NK-92 treated with Interleukin-12 subunit alpha and Interleukin-12 subunit beta, amount 100 ng/mL, for 24 hours (cell line): Measurements from ENCODE around the gene JAKMIP2.
A peak's percentile ranks its signal among the peaks of the same experiment; 100 is the strongest.

Experiments
- DNase-seq: peaks from one replicate; lab custom pipeline; 2025; lab: John Stamatoyannopoulos, UW

Gene JAKMIP2

GRCh38 chr5:147694772-147695171 lies 87.8 kb downstream of the JAKMIP2 start:
- DNase-seq = no peak

DNA sequence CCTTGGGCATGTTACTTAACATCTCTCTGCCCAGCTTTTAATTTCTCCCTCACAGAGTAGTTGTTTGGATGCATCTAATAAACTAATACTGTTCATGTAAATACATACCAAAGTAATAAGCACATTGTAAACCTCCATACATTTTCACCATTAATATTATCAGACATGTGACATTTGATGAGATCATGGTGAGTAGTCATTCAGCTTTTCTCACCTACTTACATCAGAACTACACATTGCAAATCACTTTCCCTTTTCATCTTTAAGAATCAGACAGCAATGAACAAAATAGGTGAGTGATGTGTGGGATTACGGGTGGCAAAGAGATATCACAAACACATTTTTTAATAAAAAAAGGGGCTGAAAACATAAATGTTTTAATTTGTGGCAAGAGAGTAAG lies 89.3 kb downstream of the JAKMIP2 start:
- no peak for DNase-seq

GRCh38 chr5:147691130-147691529 lies 91.4 kb downstream of the JAKMIP2 start:
- DNase-seq = no peak

DNA sequence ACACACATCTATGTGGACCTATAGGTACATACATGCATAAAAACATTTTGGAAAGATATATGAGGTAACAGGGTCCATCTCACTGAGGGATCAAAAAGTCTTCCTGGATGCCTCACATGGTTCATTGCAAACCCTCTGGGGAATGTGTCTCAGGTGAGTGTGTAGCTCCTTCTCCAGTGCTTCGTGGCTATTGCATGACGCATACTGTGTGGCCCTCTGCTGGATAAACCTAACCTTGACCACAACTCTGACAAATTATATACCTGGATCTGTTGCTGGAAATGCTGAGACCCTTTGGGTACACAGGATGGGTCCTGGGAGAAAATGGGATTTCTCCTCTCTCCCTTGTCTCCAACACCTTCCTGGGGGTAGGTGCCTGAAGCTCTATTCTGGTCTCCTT lies 91.9 kb downstream of the JAKMIP2 start:
- no peak for DNase-seq

GRCh38 chr5:147689426-147689825 lies 93.1 kb downstream of the JAKMIP2 start:
- DNase-seq = no peak

- no peak for DNase-seq
Measured at GRCh38 chr5:147688656-147689356, 93.7 kb downstream of the JAKMIP2 start.

- DNase-seq = no peak
Measured at GRCh38 chr5:147687118-147687517, 95.4 kb downstream of the JAKMIP2 start.

GRCh38 chr5:147686421-147686820 lies 96.1 kb downstream of the JAKMIP2 start:
- DNase-seq = no peak

GRCh38 chr5:147685993-147686392 lies 96.5 kb downstream of the JAKMIP2 start:
- no peak for DNase-seq

- DNase-seq = no peak
Measured at GRCh38 chr5:147675168-147675567, 107.4 kb downstream of the JAKMIP2 start.

DNA sequence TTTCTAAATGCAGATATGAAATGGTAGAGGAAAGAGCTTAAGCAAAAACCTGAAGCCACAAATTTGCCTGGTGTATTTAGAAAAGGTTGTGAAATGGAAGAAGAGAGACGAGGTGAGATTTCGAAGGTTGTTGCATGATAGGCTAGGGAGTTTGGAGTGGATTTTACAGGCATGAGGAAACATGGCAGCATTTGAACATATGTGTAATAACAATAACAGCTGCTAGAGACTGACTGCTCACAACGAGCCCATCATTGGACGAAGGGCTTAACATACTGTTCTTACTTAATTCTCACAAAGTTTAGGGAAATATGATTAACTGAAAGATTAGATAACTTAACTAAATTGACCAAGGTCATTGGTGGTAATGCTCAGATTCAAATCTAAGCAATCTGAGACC lies 108.1 kb downstream of the JAKMIP2 start:
- DNase-seq = no peak

GRCh38 chr5:147673791-147674190 lies 108.7 kb downstream of the JAKMIP2 start:
- DNase-seq = no peak

DNA sequence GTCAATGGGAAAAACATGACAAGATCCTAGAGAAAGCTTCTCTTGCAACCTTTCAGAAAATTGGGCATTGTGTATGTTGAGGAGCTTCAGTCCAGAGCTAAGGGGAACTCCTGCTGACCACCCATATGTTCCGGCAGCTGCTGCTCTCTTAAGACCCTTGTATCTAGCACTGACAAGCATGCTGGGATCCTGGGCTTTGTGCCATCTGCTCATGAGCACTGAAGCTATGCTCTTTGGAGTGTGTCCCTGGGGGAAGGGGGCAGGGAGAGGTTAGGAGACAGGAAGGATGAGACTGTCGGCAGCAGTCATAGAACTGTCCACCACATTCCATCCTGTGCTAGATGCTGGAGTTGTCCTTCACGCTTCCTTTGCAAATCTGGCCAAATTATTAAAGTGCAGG lies 109.3 kb downstream of the JAKMIP2 start:
- no peak for DNase-seq

GRCh38 chr5:147671365-147671764 lies 111.2 kb downstream of the JAKMIP2 start:
- DNase-seq = no peak

GRCh38 chr5:147670815-147671214 lies 111.7 kb downstream of the JAKMIP2 start:
- DNase-seq = no peak

DNA sequence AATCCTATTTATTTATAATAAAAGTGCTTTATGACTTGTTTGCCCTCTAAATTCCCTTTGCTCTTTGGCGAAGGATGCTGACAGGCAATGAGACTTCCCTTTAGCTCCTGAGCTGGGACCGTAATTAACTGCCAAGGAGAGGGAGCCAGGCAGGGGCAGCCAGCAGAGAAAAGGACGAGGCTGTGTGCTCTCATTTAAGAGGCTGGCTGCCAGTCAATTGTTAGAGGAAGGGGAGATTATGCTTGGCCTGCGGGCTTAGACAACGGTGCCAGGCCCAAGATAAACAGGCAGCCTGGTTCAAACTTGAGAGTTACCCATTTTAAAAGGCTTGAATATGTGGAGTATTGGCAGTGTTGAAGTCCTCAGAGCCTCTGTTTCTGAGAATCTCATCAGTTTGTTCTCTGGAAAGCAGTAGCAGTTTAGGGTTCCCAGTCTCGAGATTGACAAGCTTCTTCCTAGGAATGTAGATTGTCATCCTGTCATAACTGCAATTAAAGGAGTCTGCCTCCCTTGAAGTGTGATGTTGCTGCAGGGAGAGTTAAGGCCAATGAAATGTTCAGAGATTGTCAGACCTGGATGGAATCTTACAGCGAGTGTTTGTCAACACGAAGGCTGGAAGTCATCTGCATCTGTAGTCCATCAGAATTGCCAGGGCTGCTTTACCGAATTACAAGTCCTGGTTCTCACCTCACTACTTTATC lies 113.2 kb downstream of the JAKMIP2 start:
- no peak for DNase-seq

DNA sequence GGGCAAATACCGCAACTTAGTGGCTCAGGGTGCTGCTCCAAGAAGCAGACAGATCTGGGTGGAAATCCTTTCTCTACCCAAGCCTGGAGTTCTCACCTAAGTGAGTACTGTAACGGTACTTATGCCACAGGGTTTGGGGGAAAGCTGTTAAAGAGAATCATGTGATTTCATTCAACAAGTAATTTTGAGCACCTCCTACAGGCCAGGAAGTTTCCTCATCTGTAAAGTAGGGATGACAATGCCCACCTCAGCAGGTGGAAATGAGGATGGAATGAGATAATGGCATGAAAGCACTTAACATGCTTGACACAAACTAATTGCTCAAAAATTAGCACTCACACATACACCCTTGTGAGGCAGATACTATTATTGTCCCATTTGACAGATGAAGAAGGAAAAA lies 114.1 kb downstream of the JAKMIP2 start:
- no peak for DNase-seq

- DNase-seq = no peak
Measured at GRCh38 chr5:147667363-147667762, 115.2 kb downstream of the JAKMIP2 start.

- DNase-seq = no peak
Measured at GRCh38 chr5:147666419-147666818, 116.1 kb downstream of the JAKMIP2 start.

DNA sequence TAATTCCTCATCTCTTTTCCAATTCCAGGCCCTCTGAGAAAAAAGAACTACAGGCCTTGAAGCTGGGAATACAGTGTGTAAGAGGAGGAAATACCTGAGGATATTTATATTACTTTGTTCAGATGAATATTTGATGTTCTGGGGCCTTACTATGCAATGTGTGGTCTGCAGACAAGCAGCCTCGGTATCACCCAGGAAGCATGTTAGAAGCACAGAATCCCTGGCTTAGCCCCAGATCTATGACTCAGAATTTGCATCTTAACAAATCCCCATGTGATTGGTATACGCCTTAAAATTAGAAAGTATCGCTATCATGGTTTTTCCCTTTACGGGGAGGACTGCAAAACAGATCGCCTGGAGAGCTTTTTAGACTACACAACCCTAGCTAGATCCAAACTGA lies 121.0 kb downstream of the JAKMIP2 start:
- DNase-seq = no peak

GRCh38 chr5:147659166-147659929 lies 123.2 kb downstream of the JAKMIP2 start:
- DNase-seq = no peak

DNA sequence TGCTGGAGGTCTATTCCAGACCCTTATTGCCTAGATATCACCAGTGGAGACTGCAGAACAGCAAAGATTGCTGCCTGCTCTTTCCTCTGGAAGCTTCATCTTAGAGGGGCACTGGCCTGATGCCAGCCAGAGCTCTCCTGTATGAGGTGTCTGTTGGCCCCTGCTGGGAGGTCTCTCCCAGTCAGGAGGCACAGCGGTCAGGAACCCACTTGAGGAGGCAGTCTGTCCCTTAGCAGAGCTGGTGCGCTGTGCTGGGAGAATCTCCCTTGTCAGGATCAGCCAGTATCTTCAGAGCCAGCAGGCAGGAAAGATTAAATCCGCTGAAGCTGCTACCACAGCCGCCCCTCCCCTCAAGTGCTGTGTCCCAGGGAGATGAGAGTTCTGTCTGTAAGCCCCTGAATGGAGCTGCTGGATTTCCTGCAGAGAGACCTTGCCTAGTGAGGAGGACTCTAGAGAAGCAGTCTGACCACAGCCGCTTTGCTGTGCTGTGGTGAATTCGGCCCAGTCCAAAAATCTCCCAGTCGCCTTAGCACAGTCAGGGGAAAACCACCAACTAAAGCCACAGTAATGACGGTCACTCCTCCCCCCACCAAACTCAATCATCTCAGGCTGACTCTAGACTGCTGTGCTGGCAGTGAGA lies 124.1 kb downstream of the JAKMIP2 start:
- DNase-seq = peak; percentile 49

- no peak for DNase-seq
Measured at GRCh38 chr5:147648597-147648996, 133.9 kb downstream of the JAKMIP2 start.
